Stimulated activated CD8-positive, alpha-beta memory T cell treated with anti-CD3 and anti-CD28 coated beads, Interleukin-12 subunit alpha, Interleukin-12 subunit beta, amount 100 ng/mL, for 24 hours (primary cell): Measurements from ENCODE around the gene RAVER2.
"Not testable (repeated sequence)": the region's sequence is repeated elsewhere in the genome, so short reads cannot be mapped to it uniquely, and the experiment has no call there.

Source experiments
- DNase-seq: peaks from one replicate; pipeline ENCODE4 v3.0.0-alpha.2; 2020; ENCODE audit errors: extremely low read depth

The RAVER2 gene

DNA sequence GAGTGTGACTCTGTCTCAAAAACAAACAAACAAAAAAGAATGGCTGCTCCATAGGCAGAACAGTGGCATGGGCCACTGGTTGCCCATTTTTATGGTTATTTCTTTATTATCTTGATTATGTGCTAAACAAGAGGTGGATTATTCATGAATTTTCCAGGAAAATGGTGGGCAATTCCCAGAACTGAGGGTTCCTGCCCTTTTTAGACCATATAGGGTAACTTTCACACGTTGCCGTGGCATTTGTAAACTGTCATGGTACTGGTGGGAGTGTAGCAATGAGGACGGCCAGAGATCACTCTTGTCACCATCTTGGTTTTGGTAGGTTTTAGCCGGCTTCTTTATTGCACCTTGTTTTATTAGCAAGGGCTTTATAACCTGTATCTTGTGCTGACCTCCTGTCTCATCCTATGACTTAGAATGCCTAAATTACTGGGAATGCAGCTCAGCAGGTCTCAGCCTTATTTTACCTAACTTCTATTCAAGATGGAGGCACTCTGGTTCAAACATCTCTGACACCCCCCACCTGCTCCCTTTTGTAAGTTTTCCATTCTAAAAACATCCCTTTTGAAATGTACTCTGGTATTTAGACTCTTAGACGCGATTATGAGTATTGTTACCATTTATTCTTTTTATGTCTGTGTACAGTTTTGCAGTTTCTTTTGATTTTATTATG, 57.1 kb downstream of the RAVER2 start:
- DNase-seq: no peak

DNA sequence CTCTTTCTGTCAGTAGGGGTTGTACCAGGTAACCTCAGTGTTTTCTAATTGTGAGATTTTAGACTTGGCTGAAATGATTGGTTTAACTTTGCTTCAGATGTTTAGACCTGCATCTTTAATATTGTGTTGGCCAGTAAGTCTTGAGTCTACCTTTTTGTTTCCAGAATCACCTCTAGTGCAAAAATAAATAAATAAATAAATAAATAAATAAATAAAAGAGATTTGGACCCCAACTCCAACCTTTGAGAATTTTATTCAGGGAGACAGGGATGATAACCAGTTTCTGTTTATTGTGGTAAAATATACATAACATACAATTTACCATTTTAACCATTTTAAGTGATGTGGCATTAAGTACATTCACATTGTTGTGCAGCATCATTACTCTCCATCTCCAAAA, 64.4 kb downstream of the RAVER2 start:
- DNase-seq: no peak

DNA sequence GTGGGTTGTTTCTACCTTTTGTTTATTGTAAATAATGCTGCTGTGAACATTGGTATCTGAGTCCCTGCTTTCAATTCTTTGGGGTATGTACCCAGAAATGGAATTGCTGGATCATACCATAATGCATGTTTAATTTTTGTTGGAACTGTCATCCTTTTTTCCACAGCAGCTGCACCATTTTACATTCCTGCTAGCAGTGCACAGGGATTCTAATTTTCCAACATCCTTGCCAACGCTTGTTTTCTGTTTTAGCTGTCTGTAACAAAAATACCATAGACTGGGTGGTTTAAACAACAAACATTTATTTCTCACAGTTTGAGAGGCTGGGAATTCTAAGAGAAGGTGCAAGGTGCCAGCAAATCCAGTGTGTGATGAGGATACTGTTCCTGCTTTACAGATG, 65.1 kb downstream of the RAVER2 start:
- no peak for DNase-seq

DNA sequence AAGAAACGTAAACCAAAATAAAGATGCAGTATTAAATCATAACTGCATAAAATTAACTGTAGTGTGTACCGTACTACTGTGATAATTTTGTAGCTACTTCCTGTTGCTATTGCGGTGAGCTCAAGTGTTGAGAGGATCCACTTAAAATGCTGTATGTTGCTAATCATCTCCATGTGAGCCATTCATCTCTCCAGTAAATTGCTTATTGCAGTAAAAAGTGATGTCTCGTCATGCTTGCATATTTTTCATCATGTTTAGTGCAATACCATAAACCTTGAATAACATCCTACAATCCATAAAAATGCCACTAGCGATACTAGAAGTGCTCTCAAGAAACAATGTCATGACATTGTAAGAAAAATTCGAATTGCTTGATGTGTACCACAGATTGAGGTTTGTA, 66.3 kb downstream of the RAVER2 start:
- DNase-seq: no peak

DNA sequence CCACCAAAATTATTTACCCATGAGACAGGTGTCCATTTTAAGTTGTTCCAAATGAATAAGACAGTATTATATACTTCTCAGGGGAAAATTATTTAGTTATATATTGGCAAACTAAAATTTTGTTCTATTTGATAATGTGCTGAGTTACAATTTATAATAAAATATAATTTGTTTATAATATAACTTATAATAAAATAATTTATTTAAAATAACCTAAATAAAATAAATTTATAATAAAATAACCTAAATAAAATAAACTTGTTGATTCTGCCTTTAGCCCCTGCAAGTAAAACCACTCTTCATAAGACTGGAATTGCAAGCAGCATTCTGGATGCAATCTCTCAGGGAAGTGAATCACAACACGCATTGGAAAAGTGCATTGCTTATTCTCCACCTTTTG, 69.6 kb downstream of the RAVER2 start:
- DNase-seq: no peak

DNA sequence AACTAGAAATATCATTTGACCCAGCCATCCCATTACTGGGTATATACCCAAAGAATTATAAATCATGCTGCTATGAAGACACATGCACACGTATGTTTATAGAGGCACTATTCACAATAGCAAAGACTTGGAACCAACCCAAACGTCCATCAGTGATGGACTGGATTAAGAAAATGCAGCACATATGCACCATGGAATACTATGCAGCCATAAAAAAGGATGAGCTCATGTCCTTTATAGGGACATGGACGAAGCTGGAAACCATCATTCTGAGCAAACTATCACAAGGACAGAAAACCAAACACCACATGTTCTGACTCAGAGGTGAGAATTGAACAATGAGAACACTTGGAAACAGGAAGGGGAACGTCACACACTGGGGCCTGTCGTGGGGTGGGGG, 72.5 kb downstream of the RAVER2 start:
- DNase-seq: not testable (repeated sequence)

DNA sequence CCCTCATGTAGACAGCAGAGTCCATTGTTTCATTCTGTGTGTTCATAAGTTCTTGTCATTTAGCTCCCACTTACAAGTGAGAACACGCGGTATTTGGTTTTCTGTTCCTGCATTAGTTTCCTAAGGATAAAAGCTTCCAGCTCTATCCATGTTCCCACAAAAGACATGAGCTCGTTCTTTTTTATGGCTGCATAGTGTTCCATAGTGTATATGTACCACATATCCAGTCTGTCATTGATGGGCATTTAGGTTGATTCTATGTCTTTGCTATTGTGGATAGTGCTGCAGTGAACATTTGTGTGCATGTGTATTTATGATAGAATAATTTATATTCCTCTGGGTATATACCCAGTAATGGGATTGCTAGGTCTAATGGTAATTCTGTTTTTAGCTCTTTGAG, 75.7 kb downstream of the RAVER2 start:
- DNase-seq: not testable (repeated sequence)

DNA sequence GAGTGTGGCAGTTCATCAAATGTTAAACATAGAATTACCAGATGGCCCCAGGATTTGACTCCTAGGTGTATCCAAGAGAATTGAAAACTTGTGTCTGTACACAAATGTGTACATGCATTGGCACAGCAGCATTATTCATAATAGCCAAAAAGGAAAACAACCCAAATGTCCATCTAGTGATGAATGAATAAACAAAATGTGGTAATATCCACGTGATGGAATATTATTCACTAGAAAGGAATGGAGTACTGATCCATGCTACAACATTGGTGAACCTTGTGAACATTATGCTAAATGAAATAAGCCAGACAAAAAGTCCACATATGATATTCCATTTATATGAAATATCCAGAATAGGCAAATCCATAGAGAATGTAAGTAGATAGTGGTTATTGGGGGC, 77.7 kb downstream of the RAVER2 start:
- DNase-seq: no peak

DNA sequence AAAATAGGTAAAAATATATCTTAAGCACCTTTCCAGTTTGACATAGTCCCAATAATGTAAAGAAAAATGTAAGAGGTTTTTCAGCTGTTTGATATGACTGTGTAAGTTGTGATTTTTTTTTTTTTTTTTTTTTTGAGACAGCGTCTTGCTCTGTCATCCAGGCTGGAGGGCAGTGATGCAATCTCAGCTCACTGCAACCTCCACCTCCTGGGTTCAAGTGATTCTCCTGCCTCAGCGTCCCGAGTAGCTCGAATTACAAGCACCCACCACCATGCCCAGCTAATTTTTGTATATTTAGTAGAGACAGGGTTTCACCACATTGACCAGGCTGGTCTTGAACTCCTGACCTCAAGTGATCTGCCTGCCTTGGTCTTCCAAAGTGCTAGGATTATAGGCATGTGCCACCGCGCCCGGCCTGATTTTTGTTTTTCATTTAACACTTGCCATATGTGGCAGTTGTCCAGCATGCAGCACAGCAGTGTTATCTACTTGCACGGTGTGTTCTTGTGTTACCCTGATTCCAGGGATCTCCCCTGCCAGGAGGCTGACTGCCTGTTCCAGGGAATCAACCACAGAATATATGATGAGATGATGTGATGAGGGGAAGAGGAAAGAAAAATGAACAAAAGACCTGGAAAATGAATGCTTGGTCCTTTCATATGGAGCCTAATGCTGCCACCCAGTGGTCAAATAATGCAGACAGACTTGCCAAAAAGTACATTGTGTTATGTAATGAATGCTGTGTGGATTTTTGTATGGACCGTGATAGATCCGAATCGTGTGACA, 79.0 kb downstream of the RAVER2 start:
- peak; percentile 16 for DNase-seq

DNA sequence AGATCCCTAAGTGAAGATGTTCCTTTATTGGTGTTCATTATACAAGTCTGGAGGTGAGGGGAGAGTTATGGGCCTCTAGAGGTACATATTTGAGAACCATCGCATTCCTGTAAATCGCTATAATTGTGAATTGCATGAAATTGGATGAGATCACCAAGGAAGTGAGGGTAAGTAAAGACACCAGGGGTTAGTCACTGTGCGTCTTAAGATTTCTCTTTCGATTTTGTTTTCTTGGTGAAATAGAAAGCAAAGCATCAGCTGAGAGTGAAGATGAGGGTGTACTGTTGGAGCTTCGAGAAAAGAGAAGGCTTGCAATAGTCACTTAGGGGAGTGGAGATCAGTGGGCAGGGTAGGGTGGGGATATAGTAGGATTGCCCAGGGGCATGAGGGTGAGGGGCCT, 82.1 kb downstream of the RAVER2 start:
- no peak for DNase-seq

DNA sequence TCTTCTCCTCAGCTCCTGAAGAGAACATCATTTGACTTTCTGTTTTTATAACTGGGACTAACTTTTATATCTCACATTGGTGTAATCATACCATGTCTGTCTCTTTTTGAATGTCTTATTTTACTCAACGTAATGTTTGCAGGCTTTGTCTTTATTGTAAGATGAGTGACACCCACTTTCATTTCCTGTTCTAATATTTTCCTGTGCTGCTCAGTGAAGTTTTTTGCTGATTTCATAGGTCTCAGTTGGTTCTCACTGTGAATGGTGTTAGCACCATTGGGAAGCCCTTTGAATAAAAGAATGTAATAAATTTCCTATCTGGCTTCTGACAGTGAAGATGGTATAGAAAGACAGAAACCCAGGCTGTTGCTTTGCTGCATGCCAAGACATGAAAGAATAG, 84.0 kb downstream of the RAVER2 start:
- DNase-seq: no peak

DNA sequence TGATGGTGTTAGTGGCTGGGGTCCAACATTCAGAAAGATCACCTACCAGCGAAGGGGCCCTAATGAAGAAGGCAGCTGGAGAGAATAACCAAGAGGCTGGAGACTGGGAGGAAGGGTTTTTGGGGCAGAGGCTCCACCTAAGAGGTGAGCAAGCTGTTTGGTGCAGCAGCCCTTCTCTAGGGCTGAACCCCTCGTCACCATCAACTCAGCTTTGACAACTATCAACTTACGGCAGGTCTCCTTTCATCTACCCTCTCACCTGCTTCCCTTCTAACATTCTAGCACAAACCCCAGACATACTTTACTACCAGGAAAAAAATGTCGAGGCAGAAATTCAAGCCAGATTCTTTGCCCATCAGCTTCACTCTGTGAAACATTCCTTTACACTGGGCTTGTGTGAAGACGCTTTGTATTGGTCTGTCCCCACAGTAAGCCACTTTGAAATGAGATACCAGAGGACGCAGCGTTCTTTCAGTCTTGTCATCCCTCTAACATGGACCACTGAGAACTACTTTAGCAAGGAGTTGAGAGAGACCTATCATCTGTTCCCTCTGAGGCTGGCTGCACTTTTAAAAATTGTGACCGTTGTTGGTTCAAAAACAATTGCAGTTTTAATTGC, 84.6 kb downstream of the RAVER2 start:
- DNase-seq: no peak

DNA sequence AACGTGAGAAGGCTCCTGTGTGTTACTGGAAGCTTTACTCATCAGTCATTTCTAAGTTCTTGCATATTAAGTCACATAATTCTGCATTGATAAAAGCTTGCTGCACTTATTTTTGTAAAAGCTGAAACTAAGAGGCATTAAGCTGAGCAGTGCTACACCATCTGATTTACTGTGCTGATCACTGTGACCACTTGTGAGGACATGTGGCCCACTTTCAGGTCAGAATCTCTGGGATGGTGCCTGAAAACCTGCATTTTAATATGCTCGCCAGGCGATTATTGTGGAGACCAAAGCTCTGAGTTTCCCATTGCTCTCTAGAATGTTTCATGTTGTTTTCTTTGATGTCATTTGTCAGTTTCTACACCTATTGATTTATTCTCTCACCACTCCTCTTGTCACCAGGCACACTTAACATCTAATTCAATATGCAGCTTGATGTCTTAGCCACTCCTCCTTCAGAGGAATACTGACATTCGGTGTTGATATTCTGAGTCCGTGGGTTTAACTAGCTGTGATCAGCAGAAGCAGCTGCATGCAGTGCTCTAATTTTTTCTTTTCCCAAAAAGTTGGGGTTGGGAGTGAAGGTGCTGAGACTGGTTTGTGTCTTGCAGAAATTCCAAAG, 85.3 kb downstream of the RAVER2 start:
- no peak for DNase-seq

DNA sequence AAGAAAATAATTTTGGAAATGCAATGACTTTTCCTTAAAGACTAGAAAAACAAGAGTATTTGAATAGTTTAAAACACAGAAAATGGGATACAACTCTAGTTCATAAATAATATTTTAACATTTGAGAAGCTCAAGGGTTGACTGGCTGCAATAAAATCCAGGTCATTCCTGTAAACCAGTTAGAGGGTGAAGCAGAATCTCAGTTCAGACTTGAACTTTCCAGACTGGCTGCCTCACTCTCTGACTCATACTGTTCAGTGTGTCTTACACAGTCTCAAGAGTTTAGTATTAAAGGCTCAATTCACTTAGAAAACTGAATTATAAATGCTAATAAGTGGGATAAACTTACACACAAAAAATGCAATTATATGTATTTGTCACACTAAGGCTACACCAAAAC, 89.9 kb downstream of the RAVER2 start:
- no peak for DNase-seq

DNA sequence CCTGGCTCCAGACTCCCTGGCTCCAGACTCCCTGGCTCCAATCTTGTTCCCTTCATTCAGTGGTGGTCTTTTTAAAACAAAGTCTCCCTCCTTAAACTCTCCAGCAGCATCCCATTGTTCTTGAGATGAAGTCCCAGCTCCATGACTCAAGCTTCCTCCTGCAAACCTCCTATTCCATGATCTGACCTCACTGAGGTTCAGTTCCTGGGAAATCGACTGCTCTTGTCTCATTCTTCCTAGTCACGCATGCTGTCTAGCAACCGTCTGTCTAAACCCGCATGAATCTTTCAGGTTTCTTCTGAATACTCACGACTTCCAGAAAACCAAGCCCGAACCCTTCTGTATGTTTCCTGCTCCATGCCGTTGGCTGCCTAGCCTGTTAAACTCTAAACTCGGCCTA, 91.9 kb downstream of the RAVER2 start:
- no peak for DNase-seq

DNA sequence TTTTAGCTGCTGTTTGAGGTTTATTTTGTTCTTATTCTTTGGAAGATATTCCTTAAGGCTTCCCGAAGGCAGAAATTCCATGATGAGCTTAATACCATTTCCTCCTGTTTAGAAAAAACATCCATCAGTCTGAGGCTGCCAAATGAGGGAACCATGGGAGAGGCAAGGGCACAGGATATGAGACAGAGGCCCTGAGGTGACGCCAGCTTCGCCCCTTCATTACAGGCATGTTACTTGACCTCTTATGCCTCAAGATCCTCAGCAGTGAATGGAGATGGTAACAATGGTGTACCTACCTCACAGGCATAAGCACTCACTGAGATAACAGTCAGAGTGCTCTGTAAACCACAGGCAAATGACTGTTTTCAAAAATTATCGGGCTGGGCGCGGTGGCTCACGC, 93.6 kb downstream of the RAVER2 start:
- no peak for DNase-seq

DNA sequence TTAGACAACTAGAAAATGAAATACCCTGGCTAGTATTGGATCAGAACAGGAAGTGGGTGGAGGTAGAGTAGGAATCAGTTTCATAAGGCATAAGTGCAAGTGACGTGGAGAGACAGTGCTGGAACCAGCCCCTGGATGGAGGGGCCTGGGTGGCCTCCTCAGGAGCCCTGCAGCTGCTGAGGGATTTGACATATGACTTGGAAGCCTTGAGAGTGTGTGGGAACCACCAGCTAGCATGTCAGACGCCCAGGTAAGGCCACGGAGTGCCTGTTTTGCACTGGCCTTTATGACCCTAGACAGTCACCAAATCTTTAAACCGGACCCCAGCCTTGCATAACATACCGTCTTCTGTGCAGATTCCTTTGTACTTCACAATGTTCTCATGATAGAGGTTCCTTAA, 94.4 kb downstream of the RAVER2 start:
- DNase-seq: no peak

DNA sequence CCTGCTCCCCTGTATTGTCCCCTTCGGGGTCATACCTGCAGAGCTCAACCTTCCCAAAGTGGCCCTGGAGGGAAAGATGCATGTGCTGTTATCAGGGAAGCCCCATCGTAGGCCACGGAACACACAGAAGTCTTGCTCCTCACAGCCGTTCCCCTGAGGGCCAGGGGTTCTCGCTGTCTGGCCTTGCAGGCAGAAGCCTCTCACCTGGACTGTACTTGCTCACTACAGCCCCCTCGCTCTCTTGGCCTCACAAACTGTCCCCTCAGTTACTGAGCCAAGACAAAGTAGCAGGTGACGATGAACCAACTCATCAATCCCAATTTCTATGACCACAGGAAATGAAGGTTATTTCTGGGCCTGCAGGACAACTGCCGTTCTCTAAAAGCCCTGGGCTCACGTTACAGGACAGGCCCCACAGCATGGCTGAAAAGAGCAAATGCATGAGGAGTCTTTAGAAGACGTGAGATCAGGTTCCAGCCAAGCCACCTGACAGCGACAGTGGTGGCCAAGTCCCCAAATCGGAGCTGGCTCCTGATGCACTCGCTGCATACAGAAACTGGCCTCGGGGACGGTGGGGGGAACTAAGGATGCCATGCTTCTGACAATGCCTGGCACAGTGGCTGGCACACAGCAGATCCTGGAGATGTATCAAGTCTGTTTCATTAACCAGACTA, 95.0 kb downstream of the RAVER2 start:
- no peak for DNase-seq

DNA sequence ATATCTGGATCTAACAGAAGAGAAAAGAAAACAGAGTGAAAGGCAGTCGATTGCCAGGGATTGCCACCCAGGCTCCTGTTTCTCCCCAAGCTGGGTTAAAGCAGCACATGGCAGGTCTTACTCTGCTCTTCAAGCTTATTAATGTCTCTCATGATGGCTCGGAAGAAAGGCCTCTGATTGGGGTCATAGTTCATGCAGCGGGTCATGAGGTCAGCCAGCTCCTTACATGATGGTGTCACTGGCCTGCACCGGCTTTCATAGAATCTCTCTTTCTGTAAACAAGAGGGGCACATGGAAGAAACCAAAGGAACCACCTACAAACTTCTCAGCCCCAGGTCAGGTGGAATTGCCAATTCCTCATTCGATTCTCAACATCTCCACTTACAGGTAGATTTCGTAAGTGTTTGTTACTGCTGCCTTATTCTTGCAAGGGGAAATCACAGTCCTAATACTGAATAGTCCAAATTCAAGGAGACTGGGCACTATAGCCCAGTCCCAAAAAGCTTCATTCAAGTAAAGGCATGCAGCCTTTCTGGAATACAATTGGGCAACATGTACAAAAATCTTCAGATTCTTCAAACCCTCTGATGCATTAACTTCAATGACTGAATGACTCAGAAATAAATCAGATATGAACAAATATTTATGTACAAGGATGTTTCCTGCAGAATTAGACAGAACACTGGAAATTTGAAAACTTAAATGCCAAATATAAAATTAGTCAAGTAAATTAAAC, 96.6 kb downstream of the RAVER2 start:
- no peak for DNase-seq

DNA sequence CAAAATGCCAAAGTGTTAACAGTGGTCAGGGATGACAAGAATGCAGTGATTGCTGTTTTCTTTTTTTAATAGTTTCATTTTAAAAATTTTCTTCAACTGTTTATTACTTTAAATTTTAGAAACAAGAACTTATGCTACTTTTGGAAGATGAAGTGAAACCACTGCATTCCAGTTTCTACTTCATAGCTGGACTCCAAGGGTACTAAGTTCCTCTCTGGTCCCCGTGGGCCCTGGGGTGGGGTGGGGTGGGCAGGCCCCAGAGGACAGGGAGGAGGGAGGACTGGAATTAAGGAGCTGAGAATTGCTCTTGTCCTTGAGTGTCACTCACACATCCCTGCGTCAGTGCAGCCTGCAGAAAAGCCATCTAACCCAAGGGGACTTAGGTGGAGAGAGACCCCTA, 97.3 kb downstream of the RAVER2 start:
- DNase-seq: no peak

DNA sequence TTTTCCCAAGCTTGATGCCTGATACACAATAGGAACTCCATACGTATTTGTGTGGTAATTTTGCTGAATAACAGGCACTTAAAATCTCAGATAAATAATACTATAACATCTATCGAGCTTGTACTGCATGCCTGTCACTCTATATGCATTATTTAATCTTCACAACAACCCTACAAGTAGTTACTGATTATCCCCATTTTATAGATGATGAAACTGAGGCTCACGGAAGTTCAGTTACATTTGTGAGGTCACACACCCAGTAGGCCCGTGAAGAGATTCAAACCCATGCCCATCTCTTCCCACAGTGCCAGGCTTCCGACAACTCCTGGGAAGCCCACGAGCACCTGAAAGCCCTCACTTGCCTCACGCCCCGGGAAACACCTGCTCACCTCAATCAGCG, 98.8 kb downstream of the RAVER2 start:
- no peak for DNase-seq

DNA sequence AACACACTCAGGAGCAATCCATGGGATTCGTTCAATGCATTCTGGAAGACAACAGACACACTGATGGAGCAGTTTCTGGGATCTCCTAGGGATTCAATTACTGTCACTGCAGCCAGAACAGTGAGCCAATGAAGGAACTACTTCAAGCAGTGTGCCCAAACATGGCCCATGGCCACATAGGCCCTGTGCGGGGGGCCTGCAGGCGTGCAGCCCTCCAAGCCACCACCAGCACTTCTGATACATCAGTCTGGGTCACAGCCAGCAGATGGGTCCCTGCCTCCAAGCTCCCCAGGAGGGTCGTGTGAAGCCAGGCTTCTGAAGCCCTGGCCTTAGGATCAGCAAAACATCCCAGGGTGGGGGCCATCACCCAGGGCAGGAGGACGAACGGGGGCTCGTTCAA, 99.3 kb downstream of the RAVER2 start:
- no peak for DNase-seq
